GM23248 (cell line): ENCODE measurements around the gene CLEC4C.
"Not testable (repeated sequence)": the region's sequence is repeated elsewhere in the genome, so short reads cannot be mapped to it uniquely, and the experiment has no call there.

Experiments
- EZH2 ChIP-seq: fragments of 200-600 bp; sonication (generic); IDR thresholded peaks from 2 replicates; pipeline ENCODE4 v1.6.1; 2018; ENCODE audit warnings: antibody characterized with exemption, mild to moderate bottlenecking; ENCODE audit not compliant: insufficient read depth, poor library complexity, severe bottlenecking
- EZH2phosphoT487 ChIP-seq: fragments of 200-600 bp; sonication (generic); IDR thresholded peaks from 2 replicates; pipeline ENCODE4 v1.6.1; 2018; ENCODE audit warnings: antibody characterized with exemption, moderate library complexity, mild to moderate bottlenecking, low read depth; ENCODE audit not compliant: insufficient read depth

- not testable (repeated sequence) for TF ChIP-seq EZH2, EZH2phosphoT487
Observed at GRCh38 chr12:7783433-7783832, 36.3 kb upstream of the CLEC4C start.
